Neural progenitor cell (in vitro differentiated cells): ENCODE results near the gene NTM.

Source experiments
- EZH2 ChIP-seq: fragments of 200-600 bp; sonication (generic); IDR thresholded peaks from 2 replicates; pipeline ENCODE4 v1.6.1; 2017; ENCODE audit warnings: antibody characterized with exemption, mild to moderate bottlenecking, moderate library complexity
- EZH2phosphoT487 ChIP-seq: fragments of 200-600 bp; sonication (generic); IDR thresholded peaks from 2 replicates; pipeline ENCODE4 v1.6.1; 2017; ENCODE audit warnings: antibody characterized with exemption
- TF ChIP-seq, protein P1 (sequence below): fragments of 200-600 bp; sonication (generic); IDR thresholded peaks from 2 replicates; pipeline ENCODE4 v1.5.1; 2017; ENCODE audit warnings: antibody characterized with exemption, mild to moderate bottlenecking

GRCh38 chr11:131486937-131487635 is 116.7 kb downstream of the NTM start:
- TF ChIP-seq, protein P1, sequence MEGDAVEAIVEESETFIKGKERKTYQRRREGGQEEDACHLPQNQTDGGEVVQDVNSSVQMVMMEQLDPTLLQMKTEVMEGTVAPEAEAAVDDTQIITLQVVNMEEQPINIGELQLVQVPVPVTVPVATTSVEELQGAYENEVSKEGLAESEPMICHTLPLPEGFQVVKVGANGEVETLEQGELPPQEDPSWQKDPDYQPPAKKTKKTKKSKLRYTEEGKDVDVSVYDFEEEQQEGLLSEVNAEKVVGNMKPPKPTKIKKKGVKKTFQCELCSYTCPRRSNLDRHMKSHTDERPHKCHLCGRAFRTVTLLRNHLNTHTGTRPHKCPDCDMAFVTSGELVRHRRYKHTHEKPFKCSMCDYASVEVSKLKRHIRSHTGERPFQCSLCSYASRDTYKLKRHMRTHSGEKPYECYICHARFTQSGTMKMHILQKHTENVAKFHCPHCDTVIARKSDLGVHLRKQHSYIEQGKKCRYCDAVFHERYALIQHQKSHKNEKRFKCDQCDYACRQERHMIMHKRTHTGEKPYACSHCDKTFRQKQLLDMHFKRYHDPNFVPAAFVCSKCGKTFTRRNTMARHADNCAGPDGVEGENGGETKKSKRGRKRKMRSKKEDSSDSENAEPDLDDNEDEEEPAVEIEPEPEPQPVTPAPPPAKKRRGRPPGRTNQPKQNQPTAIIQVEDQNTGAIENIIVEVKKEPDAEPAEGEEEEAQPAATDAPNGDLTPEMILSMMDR: no peak
- TF ChIP-seq EZH2phosphoT487 (no peak), EZH2 (no peak)
